Pons (tissue), 1 donor: ENCODE results near the gene TBCD.

Experiments
- DNase-seq: peaks from one replicate; pipeline ENCODE4 v3.0.0-alpha.2; 2016; ENCODE audit warnings: low spot score

TBCD gene

DNA sequence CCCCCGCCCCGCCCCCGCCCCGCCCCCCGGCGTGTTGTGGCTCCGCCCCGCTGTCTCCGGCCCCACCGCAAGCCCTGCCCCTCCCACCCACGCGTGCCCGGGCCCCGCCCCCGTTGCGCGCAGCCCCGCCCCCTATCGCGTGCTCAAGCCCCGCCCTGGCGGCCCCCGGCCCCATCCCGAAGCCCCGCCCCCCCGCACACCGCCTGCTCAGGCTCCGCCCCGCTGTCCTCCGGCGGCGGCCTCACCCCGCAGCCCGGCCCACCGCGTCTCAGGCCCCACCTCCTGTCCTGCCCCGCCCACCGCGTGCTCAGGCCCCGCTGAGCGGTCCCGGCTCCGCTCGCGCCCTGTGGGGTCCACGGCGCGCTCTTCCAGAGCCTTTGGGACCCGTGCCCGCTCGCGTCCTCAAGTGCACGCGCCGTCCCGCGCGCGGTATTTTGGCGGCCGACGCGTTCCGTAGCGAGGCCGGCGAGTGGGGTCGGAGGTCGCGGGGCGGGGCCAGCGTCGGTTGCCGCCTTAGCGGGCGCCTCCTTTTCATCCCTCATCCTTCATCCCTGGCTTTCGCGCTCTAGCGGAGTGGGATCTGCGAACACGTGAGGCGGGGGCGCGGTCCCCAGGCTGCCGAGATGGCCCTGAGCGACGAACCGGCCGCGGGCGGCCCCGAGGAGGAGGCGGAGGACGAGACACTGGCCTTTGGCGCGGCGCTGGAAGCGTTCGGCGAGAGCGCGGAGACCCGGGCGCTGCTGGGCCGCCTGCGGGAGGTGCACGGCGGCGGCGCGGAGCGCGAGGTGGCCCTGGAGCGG lies at the start of gene TBCD:
Gene TBCD, plus strand, starts transcription at position 495 of the 800 bp plus-strand sequence. Its CDS starts 129 bp downstream, at position 624.
- peak; percentile 73 for DNase-seq

- no peak for DNase-seq
Measured at GRCh38 chr17:82702231-82702927, 49.5 kb upstream of the TBCD start.

DNA sequence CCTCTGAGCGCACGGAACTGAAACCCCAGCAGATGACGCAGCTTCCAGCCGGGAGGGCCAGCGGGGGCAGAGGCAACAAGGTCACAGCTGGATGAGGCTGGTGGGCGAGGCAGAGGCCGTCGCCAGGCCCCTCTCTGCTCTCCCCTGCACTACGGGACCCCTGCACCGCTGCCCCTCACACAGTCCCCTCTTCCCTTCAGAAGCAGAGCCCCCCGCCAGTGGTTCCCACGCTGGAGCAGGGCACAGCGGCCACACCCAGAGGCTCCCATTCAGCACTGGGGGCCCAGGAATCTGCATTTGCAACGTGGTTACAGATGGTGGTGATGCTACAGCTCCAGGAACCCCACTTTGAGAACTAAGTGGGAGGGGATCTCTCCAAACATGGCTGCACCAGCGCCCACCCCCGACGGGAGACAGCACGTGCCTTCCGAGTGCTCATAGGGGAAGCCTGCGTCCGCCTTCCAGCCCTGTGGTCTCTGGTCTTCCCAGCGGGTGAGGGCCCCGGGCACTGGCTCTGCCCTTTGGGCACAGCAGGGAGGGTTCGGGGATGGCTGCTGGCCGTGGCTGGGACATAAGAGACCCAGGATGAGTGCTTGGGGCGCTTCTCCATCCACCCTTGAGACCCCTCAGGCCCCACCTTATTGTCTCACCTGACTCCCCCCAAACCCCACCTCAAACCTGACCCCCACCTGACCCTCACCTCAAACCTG lies 48.7 kb upstream of the TBCD start:
- DNase-seq: no peak

DNA sequence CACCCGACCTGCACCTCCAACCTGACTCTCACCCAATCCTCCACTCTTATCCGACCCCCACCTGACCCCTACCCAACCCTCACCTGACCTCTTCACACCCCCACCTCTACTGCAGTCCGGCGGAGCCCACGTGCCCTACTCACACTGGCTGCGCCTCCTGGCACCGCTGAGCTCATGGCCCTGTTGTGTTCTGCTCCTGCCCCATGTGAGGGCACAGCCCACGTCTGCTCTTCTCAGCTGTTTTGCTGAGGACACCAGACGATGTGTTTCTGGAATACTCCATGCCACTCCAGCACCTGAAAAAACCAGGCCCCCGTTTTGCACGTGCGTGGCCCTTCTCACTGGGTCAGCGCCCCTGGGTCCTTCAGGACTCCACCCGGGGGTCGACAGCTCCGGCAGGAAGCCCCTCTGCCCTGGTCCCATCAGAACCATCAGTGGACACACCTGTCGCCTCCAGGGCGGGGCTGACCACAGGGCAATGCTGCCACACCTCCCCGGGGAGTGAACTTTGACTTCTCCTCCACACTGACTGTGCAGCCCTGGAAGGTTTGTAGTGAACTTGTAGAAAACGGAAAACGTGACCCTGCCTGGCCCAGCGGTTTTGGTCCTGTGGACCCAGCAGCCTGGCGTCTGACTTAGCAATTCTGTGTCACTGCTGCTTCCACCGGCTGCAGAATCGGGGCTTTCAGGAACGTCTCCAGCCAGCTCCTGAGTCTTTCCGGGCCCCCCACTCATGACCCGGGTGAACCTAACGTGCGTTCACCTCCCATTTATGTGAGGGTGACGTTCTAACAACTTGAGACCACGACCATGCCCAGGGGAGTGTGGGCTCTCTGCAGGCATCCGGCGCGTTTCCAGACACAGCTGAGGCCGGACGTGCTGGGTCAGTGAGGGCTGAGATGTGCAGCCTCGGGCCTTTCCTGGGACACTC lies 47.7 kb upstream of the TBCD start:
- no peak for DNase-seq

- no peak for DNase-seq
Measured at GRCh38 chr17:82704886-82705285, 47.0 kb upstream of the TBCD start.

GRCh38 chr17:82705756-82706155 lies 46.1 kb upstream of the TBCD start:
- no peak for DNase-seq

DNA sequence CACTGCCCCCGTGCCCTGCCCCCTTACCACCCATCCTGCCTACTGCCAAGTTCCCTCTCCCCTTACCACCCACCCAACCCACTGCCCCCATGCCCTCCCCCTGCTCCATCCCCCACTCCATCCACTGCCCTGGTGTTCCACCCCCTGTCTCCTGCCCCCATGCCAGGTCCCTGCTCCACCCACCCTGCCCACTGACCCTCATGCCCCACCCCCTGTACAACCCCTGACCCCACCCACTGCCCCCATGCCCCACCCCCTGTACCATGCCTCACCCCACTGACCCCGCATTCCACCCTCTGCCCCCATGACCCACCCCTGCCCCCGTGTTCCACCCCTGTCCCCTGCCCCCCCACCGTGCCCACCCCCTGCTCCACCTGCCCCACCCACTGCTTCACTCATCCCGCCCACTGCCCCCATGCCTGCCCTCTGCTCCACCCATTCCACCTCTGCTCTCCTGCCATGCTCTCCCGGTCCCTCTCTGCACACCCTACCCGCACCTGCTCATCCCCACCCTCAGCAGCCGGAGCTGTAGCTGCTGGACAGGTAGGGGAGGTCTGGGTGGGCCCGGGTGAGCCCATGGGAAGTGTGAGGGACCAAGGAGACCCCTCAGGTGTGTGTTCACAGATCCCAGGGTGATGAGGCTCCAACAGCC lies 42.7 kb upstream of the TBCD start:
- DNase-seq: no peak

- no peak for DNase-seq
Measured at GRCh38 chr17:82709676-82710498, 42.0 kb upstream of the TBCD start.

- no peak for DNase-seq
Measured at GRCh38 chr17:82710499-82711232, 41.2 kb upstream of the TBCD start.

DNA sequence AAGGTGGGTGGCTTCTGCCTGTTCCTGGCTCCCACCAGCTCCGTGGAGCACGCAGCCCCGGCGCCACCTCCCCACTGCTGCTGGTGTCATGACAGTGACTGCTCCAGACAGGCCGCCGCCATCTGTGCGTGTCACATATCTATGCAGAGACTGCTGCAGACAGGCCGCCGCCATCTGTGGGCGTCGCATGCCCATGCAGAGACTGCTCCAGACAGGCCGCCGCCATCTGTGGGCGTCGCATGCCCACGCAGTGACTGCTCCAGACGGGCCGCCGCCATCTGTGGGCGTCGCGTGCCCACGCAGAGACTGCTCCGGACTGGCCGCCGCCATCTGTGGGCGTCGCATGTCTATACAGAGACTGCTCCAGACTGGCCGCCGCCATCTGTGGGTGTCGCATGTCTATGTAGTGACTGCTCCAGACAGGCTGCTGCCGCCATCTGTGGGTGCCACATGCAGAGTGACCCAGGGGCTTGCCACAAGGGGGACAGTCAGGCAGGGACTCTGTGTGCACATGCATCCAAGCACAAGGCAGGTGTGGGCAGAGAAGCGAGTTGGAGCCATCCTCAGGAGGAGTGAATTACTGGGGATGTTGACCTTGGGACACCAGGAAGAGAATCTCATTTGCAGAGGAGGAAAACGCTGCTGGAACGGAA lies 38.7 kb upstream of the TBCD start:
- no peak for DNase-seq

DNA sequence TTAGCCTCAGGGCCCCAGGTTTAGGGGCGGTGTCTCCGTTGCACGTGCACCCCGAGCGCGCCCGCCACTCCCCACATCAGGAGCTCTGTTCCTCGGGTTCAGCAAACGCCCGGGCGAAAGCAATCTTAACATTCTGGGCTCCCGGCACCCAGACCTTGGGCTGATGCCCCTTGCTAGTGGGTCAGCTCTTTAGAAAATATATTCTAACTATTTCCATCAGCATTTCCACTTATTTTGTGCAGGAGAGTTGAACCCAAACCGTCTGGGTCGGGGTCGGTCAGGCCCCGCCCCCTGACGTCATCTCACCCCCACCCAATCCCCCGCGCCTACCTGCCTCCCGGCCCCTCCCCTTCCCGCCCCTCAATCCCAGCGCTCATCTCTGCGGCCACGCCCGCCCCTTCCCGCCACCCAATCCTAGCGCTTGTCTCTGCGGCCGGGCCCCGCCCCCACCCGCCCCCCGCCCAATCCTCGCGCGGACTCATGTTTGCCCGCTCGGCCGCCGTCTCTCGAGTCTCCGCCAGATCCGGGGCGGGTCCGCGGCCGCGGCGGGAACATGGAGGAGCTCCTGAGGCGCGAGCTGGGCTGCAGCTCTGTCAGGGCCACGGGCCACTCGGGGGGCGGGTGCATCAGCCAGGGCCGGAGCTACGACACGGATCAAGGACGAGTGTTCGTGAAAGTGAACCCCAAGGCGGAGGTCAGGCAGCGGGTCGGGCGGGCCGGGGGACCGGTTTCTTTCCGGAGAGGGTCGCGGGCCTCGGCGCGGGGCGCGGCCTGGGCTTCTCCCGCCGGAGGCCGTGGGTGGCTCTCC lies 35.5 kb upstream of the TBCD start, which contains the start of gene FN3KRP:
Gene FN3KRP, plus strand, starts transcription at position 504 of the 808 bp plus-strand sequence. Its CDS starts 50 bp downstream, at position 554.
- peak; percentile 92 for DNase-seq

DNA sequence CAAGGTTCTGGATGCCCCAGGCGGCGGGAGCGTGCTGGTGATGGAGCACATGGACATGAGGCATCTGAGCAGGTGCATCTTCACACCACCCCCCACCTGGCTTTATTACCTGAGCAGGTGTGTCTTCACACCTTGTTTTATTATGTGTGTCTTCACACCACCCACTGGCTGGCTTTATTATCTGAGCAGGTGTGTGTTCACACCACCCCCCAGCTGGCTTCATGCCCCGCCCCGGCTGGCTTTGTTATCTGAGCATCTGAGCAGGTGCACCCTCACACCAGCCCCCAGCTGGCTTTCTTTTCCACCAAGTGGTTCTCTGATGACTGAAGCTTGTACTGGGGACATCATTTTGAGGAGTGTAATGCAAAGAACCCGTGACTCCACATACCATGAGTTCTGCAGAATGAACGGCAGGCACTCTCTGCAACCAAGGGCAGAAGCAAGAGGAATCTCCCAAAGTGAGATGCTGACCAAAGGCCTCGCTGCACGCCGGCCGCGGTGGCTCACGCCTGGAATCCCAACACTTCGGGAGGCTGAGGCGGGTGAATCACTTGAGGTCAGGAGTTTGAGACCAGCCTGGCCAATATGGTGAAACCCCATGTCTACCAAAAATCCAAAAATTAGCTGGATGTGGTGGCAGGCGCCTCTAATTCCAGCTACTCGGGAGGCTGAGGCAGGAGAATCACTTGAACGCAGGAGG lies 32.7 kb upstream of the TBCD start:
- no peak for DNase-seq

DNA sequence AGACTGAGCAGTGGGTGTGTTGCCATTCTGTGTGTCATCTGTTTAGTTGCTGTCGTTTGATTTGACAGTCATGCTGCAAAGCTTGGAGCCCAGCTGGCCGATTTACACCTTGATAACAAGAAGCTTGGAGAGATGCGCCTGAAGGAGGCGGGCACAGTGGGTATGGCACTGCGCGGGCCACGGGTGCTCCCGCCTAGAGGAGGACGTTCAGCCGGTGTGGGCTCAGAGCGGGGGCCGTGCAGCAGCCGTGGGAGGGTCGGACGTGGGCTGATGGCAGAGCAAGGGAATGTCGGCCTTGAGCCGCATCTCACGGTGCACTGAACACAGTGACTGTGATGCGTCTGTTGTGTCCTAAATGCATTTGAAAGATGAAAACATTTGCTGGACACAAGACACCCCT lies 31.7 kb upstream of the TBCD start:
- DNase-seq: no peak

GRCh38 chr17:82722341-82723013 lies 29.4 kb upstream of the TBCD start:
- no peak for DNase-seq

DNA sequence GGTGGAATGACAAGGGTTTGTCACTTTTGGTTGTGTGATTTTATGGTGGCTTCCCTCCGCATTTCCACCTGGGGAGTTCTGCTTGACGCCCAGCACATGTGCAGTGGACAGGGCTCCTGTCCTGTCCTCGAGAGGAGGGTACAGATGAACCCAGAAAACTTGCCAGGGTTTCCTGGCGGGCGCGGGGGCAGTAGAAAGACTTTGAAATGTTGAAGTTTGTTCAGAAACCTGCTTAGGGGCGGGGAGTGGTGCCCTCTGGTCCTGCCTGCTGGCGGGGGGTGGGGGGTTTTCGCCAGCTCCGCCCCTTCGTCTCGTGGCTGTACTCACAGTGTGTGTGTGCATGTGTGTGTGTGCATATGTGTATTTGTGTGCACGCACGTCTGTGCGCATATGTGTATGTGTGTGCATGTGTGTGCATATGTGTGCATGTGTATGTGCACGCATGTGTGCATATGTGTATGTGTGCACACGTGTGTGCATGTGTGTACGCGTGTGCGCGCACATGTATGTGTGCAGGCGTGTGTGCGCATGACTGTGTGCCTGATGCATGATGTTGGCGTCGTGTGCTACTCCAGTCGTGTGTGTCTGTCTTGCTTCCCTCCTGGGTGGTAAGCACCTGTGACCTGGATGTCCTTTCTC lies 28.6 kb upstream of the TBCD start:
- no peak for DNase-seq

DNA sequence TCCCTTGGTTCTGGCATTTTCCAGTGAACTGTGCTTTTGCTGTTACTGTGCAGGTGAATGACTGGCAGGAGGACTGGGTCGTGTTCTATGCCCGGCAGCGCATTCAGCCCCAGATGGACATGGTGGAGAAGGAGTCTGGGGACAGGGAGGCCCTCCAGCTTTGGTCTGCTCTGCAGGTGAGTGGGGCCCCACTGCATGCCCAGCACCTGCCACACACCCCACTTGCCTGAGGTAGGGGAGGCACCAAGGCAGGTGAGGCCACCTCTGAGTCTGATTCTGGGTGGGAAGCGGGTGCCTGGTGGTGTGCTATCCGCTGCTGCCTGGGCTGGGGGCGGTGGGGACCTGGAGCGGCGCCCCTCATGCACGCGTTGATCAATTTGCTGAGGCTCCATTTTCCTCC lies 25.4 kb upstream of the TBCD start:
- DNase-seq: no peak
